NT2/D1 (cell line): ENCODE measurements around the gene ZBTB7A.

Source experiments
- SUZ12 ChIP-seq: IDR thresholded peaks from 2 replicates; pipeline ENCODE4 v1.6.1; 2011; ENCODE audit not compliant: insufficient read length, insufficient read depth; ENCODE audit errors: extremely low read depth
- YY1 ChIP-seq: IDR thresholded peaks from 2 replicates; pipeline ENCODE4 v1.6.1; 2011; ENCODE audit not compliant: insufficient read length, insufficient read depth
- ZNF274 ChIP-seq: IDR thresholded peaks from 2 replicates; pipeline ENCODE4 v1.6.1; 2011; ENCODE audit warnings: mild to moderate bottlenecking, low read depth, low read length

GRCh38 chr19:4035582-4035981 is 31.1 kb downstream of the ZBTB7A start:
- TF ChIP-seq YY1: no peak
- no peak for TF ChIP-seq SUZ12
- TF ChIP-seq ZNF274: no peak
